Stimulated activated CD4-positive, alpha-beta T cell treated with anti-CD3 and anti-CD28 coated beads, TNF-alpha, amount 100 ng/mL, for 1 hour (primary cell): ENCODE measurements around the gene CACYBP.

Experiments used
- DNase-seq, 3 donors: peaks; one replicate each; pipeline ENCODE4 v3.0.0-alpha.2; 2020; ENCODE audit warnings: low read depth in 3 of 3, low spot score in 1 of 3

CACYBP gene

GRCh38 chr1:174971902-174972301, 27.8 kb upstream of the CACYBP start:
- no peak for DNase-seq

GRCh38 chr1:174974711-174975119, 25.0 kb upstream of the CACYBP start:
- no peak for DNase-seq

- no peak for DNase-seq
These were observed 24.0 kb upstream of the CACYBP start for GRCh38 chr1:174975764-174976163.

- no peak for DNase-seq
These were observed 23.2 kb upstream of the CACYBP start for GRCh38 chr1:174976436-174977108.

GRCh38 chr1:174982971-174983689, 16.6 kb upstream of the CACYBP start:
- DNase-seq, result no peak

- no peak for DNase-seq
These were observed 14.8 kb upstream of the CACYBP start for GRCh38 chr1:174984952-174985351.

GRCh38 chr1:174988539-174988938, 11.2 kb upstream of the CACYBP start:
- DNase-seq, result no peak

- DNase-seq, result no peak
These were observed 10.8 kb upstream of the CACYBP start for GRCh38 chr1:174988986-174989385.

GRCh38 chr1:174989536-174990220, 10.1 kb upstream of the CACYBP start:
- DNase-seq, result no peak

GRCh38 chr1:174990382-174990999, 9.3 kb upstream of the CACYBP start:
- no peak for DNase-seq

GRCh38 chr1:174991473-174991872, 8.3 kb upstream of the CACYBP start:
- no peak for DNase-seq

GRCh38 chr1:174995121-174995520, 4.6 kb upstream of the CACYBP start:
- DNase-seq, result no peak

GRCh38 chr1:174995916-174996315, 3.8 kb upstream of the CACYBP start:
- DNase-seq, result no peak

- DNase-seq, result no peak
These were observed 3.3 kb upstream of the CACYBP start for GRCh38 chr1:174996476-174996875.

GRCh38 chr1:174997041-174997440, 2.7 kb upstream of the CACYBP start:
- DNase-seq, result no peak

GRCh38 chr1:174998569-174999215, 1.1 kb upstream of the CACYBP start:
- DNase-seq, result peak in 1 of 3 donors; percentile 23

- DNase-seq, result peak; percentile 94 to 96 (median 95)
These were observed 371 bp upstream of the CACYBP start for GRCh38 chr1:174999216-174999935.

GRCh38 chr1:175000697-175001187, 995 bp downstream of the CACYBP start:
- DNase-seq, result no peak

GRCh38 chr1:175002910-175003517, 3.3 kb downstream of the CACYBP start:
- no peak for DNase-seq

- DNase-seq, result no peak
These were observed 3.8 kb downstream of the CACYBP start for GRCh38 chr1:175003521-175003920.
